HG02970 (cell line): ENCODE data around the gene LCK.
A peak's percentile ranks its signal among the peaks of the same experiment; 100 is the strongest.
"Not testable (repeated sequence)": the region's sequence is repeated elsewhere in the genome, so short reads cannot be mapped to it uniquely, and the experiment has no call there.

ENCODE experiments used
- ATAC-seq: cut with Tn5 transposase; IDR thresholded peaks from one replicate; pipeline ENCODE4 v1.9.1; 2021; ENCODE audit warnings: mild to moderate bottlenecking, moderate library complexity, moderate number of reproducible peaks; ENCODE audit not compliant: unreplicated experiment, low FRiP score

The LCK gene

GRCh38 chr1:32239337-32239736 lies 11.7 kb upstream of the LCK start:
- no peak for ATAC-seq

- ATAC-seq, result no peak
These were observed 11.3 kb upstream of the LCK start for GRCh38 chr1:32239790-32240139.

DNA sequence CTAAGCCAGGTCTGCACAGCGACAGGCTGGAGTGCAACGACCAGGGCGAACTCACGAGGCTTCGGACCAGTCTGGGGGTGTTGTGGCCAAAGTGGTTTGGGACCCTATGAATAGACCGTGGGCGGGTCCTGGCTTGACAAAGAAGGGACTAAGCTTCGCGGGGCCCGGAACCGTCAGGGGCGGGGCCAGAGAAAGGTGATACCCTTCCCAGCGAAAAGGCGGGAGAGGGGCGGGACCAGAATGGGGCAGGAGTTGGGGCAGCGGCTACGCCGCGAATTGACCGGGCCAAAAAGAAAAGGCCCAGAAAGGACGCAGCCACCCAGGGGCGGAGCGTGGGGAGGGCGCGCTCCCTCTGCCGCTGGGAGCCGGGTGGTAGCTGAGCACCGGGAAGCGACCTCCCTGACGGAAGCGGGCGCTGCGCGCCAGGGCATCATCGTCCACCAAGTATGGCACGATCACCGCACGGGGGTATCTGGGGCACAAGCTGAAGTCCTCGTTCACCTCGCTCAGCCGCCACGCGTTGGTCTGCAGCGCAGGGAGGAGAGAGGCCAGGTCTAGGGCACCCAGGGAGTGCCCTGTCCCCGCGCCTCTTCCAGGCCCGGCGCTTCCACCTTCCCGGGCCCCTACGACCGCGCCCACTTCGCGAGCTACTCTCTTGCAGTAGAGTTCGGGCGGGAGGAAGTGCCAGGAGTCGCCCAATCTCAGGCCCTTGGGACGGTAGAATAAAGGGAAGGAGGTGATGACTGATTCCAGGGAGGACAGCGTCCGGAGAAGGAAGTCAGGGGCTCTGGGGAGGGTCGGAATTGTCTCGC lies 10.7 kb upstream of the LCK start:
- no peak for ATAC-seq

GRCh38 chr1:32241001-32241763 lies 9.9 kb upstream of the LCK start:
- no peak for ATAC-seq

DNA sequence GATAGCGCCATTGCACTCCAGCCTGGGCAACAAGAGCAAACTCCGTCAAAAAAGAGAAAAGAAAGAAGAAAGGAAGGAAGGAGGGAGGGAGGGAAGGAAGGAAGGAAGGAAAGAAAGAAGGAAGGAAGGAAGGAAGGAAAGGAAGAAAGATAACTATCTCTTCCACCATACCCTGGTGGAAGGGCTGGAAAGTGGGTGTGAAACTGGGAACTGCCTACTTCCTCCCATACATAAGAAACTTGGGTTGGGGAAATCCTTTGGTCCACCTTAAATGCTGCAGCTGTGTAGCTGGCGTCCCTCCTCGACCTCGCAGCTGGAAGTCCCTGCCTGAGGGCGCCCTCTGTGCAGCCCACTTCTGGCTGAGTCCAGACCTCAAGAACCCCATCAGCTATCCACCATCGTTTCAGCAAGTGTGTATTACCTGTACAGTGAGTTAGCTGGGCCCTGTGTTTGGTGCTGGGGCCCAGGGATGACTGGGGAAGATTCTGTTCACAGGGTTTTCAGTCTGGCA lies 8.7 kb upstream of the LCK start:
- no peak for ATAC-seq

GRCh38 chr1:32246888-32247273 lies 4.2 kb upstream of the LCK start, which contains the start of gene FAM167B:
TSS of gene FAM167B (plus strand) at chr1:32247222. CDS start at chr1:32247422, 200 bp downstream.
- no peak for ATAC-seq

DNA sequence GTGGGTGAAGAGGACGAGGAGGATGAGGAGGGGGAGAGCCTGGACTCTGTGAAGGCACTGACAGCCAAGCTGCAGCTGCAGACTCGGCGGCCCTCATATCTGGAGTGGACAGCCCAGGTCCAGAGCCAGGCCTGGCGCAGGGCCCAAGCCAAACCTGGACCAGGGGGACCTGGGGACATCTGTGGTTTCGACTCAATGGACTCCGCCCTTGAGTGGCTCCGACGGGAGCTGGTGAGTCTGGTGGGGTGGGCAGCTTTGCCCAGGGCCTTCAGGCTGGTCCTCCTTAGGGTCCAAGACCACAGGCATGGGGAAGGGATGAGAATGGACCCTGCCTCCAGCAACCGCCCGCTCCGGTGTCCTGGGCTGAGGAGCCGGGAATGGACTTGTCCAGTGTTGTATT lies 3.6 kb upstream of the LCK start:
- no peak for ATAC-seq

DNA sequence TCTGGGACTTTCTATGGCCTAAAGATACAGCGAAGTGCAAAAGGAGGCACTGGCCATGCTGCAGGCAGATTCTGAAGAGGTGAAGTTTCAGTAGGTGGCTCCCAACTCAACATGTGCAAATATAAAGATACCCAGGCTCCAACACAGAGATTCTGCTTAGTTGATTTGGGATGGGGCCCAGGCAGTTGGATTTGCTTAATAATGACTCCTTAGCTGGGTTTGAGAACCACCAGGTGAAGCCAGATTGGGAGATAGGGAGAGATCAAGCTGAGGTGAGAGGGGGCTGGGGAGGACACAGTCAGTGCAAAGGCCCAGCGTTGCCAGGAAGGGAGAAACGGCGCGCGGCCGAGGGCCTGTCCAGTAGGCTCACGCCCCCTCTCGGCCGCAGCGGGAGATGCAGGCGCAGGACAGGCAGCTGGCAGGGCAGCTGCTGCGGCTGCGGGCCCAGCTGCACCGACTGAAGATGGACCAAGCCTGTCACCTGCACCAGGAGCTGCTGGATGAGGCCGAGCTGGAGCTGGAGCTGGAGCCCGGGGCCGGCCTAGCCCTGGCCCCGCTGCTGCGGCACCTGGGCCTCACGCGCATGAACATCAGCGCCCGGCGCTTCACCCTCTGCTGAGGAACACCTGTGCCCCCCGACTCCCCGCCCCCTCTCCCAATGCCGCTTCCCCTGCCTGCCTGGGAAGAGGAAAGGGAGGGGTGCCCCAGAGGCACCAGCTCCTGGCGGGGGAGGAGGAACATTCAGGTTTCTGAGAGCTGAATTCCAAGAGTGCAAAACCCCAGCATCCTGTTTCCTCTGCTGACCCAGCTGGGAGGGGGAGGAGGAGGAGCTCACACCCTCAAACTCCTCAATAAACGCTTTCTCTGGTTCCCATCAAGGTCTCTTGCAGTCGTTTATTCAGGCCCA lies 2.8 kb upstream of the LCK start:
- no peak for ATAC-seq

GRCh38 chr1:32249831-32250525 lies 1.1 kb upstream of the LCK start:
- peak; percentile 46 for ATAC-seq

DNA sequence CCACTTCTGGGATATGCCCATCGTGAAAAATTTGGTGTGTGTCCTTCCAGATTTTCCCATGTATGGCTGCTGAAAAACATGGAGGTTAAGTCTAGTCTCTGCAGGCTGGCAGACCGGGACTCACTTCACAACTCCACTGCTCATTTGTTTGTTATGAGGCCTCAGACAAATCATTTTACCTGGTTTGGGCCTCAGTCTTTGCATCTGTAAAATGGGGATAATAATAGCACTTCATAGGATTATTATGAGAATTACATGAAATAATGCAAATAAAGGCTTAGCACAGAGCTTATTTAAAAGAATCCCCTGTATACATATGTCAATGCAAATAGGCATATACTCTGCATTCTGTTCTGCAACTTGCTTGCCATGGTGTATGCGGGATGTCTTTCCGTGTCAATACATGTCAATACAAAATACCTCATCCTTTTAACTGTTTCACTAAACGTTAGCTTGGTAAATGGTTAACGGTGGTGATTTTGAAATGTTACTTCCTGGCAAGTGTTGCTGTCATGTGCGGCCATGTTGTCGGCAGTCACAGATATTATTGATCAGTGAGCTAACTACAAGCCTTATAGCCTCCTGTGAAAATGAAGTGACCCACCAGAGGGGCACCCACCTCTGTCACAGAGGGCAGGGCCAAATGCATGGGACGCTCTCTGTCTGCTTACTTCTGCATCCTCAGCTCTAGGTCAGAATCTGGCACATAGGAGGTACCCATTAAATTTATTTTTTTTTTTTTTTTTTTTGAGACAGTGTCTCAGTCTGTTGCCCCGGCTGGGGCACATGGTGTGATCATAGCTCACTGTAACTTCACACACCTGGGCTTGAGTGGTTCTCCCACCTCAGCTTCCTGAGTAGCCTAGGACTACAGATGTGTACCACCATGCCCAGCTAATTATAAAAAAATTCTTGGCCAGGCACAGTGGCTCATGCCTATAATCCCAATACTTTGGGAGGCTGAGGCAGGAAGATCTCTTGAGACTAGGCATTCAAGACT lies 4.3 kb downstream of the LCK start:
- ATAC-seq, result no peak

- ATAC-seq, result no peak
These were observed 5.6 kb downstream of the LCK start for GRCh38 chr1:32256473-32257226.

DNA sequence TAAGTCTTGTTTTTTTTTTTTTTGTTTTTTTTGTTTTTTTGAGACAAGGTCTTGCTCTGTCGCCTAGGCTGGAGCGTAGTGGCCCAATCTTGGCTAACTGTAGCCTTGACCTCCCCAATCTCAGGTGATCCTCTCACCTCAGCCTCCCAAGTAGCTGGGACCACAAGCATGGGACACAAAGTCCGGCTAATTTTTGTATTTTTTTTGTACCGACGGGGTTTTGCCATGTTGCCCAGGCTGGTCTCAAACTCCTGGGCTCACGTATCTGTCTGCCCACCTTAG lies 6.1 kb downstream of the LCK start:
- no peak for ATAC-seq

GRCh38 chr1:32263236-32263593 lies 12.2 kb downstream of the LCK start:
- not testable (repeated sequence) for ATAC-seq

DNA sequence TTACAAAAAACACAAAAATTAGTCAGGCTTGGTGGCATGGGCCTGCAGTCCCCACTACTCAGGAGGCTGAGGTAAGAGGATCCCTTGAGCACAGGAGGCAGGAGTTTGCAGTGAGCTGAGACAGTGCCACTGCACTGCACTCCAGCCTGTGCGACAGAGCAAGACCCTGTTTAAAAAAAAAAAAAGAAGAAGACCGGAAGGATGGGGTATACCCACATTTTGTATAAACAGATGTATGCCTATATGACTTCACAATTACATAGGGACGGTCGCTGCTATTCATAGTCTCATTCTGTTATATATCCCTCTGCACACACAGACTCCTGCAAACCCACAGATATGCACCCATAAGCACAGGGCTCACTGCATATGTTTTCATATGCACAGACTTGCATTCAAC lies 12.7 kb downstream of the LCK start:
- no peak for ATAC-seq

DNA sequence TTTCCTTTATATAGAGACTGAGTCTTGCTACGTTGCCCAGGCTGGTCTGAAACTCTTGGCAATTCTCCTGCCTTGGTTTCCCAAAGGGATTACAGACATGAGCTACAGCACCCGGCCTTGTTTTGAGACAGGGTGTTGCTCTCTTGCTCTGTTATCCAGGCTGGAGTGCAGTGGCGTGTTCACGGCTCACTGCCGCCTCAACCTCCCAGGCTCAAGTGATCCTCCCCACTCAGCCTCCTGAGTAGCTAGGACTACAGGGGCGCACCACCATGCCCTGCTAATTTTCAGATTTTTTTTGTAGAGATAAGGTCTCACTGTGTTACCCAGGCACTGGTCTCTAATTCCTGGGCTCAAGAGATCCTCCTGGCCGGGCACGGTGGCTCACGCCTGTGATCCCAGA lies 14.8 kb downstream of the LCK start:
- no peak for ATAC-seq

GRCh38 chr1:32266921-32267591 lies 16.0 kb downstream of the LCK start:
- no peak for ATAC-seq

- no peak for ATAC-seq
These were observed 18.7 kb downstream of the LCK start for GRCh38 chr1:32269744-32270143.
